HG02884 (cell line): Measurements from ENCODE around the gene LUC7L.
A peak's percentile ranks its signal among the peaks of the same experiment; 100 is the strongest.
"Not testable (repeated sequence)": the region's sequence is repeated elsewhere in the genome, so short reads cannot be mapped to it uniquely, and the experiment has no call there.

Source experiments
- ATAC-seq: cut with Tn5 transposase; IDR thresholded peaks from one replicate; pipeline ENCODE4 v1.9.1; 2021; ENCODE audit warnings: mild to moderate bottlenecking, moderate library complexity; ENCODE audit not compliant: unreplicated experiment

Gene LUC7L, protein sequence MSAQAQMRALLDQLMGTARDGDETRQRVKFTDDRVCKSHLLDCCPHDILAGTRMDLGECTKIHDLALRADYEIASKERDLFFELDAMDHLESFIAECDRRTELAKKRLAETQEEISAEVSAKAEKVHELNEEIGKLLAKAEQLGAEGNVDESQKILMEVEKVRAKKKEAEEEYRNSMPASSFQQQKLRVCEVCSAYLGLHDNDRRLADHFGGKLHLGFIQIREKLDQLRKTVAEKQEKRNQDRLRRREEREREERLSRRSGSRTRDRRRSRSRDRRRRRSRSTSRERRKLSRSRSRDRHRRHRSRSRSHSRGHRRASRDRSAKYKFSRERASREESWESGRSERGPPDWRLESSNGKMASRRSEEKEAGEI

DNA sequence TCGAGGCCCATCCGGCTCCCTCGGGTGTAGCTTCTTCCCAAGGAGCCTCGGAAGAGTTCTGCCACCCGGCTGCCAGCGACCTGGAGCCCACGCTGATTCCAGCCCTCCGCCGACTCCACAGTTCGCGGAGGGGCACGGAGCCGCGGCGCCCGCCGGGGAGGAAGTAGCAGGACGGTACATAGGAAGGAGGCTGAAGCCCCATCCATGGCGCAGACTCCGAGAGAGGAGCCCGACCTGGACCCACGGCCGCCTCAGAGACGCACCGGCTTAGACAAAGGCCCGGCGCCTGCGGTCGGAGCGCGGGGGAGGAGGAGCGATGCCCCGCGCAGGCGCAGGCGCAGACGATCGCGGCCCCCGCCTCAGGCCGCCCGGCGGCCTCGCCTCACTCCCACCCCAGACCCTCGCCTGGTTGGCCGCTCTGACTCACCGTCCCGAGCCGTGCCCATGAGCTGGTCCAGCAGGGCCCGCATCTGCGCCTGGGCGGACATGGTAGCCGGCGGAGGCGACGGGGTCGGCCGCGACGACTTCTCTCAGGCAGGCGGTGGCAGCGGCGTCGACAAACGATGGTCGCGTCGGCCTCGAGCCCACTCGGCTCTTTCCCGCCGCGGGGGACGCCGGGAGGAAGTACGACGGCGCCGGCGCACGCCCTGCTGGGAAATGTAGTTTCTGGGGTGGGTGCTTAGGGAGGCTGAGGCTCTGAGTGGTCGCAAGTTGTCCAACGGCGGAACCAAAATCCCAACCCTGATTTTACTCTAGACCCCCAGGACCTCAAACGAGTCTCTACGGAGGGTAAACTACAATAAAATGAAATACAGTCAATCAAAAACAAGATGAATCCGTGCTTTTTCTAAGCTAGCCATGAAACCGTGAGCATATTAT, at the start of gene LUC7L:
Gene LUC7L (minus strand): TSS at position 598 of the 879 bp plus-strand sequence. CDS start 110 bp downstream, at position 488.
- ATAC-seq, result peak; percentile 80

DNA sequence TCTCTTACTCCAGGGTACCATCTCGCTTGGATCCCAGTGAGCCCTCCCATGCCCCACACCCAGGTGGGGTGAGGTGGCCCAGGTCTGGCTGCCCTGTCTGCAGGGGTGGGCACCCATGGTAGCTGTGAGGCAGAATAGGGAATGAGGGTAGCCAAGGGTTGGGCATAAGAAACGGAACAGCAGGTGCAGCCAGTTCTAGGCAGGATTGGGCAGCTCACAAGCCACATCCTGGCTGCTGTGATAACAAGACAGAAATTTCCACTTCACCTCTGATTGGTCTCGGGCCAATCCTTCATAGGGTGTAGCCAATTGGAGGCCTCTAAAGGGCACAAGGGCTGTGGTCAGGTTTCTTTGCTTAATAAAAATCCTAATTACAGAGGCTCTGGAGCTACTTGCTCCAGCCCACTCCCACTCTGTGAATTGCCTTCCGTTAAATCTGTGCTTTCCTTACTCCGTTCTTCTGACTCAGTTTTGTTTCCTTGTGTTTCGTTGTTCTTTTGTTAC, 49.7 kb upstream of the LUC7L start:
- no peak for ATAC-seq

DNA sequence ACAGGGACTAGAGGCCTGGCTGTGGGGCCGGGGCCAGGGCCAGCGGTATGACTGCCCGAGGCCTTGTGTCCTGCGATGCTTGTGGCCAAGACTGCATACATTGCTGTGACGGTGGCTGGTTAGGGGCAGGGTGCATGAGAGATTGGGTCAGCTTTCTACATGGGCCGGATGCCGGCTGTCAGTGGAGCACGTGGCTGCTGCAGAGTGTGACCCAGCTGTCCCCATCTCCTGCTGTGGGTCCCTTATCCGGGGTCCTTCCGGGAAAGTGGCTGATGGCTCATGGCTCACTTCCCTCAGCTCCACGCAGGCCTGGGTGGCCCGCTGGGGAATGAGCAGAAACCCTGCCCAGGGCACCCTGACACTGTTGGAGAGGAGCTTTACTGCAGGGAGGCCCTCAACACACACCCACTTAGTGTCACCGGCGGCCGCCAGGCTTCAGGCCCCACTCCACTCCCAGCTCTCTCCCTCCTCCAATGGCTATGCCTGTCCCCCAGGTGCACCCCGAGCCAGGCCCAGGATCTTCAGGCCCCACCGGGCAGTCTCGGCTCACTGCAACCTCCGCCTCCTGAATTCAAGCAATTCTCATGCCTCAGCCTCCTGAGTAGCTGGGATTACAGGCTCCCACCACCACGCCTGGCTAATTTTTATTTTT, 47.3 kb upstream of the LUC7L start:
- ATAC-seq, result no peak

DNA sequence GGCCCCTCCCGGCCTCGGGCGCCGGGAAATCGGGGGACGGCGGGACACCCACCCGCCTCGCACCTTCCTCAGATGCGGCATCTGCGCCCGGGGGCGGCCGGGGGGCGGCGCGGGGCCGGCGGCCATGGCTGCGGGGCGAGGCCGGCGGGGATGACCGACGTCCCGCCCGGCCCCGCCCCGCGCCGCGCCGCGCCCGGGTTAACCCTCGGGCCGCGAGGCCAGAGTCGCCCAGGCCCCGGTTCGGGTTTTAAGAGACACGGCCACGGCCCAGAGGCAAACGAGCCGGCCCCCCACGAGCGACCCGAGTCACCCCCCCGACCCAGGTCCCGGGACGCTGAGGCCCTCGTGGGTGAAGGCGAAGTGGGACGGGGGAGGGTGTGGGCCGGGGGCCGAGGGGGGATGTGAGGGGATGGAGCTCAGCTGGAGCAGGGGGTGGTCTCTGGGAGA, 46.6 kb upstream of the LUC7L start, which contains the start of gene RGS11:
Gene RGS11 (minus strand): TSS at position 159 of the 447 bp plus-strand sequence. CDS start 33 bp downstream, at position 126.
- ATAC-seq, result no peak

DNA sequence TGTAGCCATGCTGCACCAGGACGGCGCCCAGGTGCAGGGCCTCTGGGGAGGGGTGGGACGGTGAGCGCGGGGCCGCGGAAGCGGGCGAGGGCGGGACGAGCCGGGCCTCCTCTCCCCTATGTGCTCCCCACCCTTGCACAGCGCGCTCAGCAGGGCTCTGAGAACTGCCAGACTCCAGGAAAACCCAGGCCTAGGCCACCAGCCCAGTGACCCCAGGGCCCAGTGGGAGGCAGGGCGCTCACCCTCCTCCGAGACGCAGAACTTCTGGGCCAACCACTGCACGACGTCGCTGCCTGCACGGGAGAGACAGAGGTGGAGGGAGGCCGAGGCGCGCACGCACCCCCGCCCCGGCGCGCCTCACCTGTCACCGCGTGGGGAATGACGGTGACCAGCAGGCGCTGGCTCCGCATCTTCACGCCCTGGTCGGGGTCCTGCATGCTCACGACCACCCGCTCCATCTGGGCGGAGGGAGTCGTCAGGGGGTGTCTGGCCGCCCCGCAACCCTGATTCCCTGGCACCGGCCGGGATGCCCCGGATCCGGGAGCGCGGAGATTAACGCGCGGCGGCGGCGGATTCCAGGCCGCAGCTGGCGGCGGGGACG, 45.9 kb upstream of the LUC7L start:
- no peak for ATAC-seq

DNA sequence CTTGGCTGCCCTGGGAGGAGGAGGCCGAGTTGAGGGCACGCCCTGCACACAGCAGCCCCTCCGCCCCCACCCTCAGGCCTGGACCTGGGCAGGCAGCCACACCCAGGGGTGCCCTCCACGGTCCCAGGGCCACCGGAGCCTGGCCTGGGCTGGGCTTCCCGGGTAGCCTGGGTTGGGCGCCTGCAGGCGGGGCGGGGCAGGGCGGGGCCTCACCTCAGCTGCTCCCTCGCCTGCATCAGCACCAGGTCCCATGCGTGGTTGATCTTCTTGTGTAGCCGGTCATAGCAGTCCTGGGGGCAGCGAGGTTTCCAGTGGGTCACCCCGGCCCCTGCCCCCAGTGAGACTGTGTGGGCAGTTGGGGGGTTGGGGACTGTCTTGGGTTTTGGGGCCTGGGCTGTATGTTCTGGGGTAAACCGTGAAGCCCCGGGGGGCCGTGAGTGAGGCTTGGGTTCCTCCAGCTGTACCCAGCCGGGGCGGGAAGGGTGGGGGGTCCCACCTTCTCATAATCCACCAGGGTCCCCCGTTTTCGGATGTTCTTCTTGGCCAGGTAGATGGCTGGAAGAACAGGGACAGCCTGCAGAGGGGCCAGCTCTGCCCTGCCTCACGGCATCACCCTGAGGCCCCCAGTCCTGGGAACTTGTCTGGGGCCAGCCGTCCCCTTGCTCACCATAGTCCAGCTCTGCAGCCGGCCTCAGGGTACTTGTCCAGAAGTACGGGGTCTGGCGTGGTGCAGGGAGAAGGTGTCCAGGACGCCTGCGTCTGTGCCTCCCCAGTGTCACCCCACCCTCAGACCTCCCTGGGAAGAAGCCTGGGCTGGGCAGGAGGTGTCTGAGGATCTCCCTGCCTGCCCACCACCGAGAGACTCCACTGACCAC, 44.5 kb upstream of the LUC7L start:
- no peak for ATAC-seq

DNA sequence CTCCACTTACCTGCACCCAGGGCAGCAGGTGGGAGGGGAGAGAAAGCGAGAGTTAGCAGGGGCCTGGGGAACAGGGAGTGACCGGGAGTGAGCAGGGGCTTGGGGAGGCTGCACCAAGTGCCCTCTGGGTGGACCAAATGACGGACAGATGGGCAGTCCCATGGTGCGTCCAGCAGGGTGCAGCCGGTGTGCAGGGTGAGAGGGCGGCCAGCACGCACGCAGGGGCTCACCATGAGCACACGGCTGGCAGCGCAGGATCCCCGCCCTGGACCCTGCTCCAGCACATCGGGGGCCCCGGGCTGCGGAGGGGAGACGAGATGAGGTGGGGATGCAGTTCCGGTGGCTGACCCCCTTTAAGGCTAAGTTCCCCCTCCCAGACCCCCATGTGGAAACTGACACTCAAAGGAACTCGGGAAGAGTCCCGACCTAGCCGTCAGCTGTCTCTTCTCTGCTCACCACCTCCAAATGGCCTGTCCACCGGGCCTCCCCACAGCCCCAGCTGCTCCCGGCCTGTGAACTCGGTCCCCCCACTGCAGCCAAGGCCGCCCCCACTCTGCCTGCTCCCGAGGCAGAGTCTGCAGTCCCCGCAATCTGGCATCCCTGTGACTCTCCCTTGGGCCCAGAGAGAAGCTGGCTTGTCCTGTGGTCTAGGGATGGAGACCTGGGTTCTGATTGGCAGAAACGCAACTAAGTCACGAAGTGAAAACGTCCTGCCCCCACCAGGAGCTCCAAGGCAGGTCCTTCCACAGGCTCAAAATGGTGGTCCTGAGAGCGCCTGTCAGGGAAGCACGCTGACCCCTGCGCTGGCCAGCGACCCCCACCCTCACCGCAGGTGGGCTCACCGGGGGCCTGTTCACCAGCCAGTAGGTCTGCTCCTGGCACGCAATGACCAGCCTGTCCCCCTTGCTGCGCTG, 43.6 kb upstream of the LUC7L start:
- ATAC-seq, result no peak

DNA sequence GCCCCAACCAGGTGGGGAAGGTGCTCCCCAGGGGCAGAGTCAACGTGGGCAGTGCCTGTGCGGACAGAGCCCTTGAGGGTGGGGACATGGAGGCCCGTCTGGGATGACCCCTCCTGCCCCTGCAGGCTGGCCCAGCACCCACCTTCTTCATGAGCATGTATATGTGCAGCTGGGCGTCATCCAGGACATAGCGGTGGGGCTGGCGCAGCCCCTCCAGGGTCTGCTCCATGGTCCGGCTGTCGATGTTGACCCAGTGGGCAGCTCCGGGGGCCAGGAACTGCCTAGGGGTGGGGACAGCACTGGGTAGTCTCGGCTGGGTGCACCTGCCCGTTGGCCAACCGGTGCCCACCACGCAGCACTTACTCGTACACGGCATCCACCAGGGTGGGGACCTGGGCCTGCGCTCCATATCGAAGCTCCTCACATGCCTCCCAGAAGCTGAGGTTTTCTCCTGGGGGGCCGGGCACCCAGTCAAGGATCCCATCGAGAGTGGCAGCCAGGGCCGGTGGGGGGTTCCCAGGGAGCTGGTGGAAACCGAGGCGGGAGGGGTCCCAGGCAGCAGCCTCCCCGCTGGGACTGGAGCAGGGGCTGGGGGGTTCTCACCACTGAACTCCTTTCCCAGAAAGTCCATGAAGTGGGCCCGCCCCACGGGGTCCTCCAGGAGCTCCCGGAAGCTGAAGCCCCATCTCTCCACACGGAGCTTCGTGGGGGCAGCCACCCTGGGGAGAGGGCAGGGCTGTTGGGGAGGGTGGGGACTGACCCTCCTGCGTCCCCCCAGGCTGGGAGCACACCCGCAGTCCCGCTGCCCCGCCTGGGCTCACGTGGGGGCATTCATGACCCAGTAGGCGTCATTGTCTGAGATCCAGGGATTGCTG, 41.4 kb upstream of the LUC7L start:
- no peak for ATAC-seq

DNA sequence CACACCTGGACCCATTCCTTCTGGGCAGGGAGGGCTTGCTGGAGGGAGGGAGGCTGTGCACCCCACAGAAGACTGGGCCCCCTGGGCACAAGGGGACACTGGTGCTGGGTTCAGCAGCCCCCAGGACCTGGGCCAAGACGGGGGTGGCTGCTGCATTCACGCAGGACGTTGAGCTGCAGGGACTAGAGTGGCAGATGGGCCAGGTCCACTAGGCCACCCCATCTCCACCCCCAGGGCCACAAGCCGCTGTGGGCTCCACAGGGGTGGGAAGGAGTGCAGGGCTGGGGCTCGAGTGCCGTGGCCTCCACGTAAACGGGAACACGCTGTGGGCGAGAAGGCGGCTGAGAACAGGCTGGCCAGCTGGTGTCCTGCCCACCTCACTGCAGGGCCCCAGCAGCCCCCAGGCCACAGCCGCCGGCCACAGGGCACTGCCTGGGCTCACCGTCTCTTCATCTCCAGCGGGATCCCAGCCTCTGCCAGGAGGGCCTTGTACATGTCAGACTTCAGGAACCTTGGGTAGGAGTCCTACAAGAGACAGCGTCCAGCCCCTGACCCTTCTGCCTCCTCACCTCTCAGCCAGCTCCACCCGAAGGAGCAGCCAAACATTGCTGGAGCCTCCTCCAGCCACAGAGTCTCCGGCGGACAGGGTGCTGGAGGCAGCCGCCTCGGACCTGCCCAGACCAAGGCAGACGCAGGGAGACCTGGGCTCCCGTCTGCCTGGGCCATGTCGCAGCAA, 40.0 kb upstream of the LUC7L start:
- no peak for ATAC-seq

DNA sequence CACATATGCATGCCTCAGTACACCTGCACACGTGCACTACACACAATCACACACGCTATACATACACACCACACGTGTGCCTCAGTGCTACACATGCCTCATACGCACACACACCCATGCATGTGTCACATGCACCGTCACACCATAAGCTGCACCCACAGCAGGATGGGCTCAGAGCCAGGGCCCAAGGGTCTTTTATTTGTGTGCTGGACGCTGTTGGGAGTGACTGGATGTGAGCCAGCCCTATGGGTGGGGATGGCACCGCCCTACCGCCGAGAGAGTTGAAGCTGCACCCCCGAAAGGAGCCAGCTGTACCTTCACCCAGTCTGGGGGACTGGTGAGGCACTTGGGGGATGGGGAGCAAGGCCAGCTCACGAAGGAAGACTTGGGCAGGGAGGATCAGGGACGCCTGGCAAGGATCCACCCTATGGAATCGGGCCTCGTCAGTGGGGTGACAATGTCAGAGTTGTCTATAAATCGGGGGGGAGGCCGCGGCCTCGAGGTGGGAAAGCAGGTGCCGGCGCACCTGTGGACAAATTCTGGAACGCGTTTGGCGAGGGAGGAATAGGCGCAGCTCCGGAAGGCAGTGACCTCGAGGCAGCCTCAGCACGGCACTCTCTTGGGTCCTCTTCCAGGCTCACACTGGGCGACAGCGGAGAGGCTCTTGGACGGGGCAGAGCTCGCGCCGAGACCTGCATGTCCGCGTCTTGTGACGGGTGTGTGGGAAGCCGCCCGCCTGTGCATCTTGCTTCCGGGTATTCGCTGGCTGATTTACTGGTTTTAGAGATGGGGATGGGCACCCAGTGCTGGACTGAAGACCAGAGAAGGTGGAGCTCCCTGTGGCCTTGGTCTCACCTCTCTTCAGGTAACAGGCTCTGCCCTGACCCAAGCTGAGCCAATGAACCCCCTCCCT, 39.1 kb upstream of the LUC7L start:
- no peak for ATAC-seq

DNA sequence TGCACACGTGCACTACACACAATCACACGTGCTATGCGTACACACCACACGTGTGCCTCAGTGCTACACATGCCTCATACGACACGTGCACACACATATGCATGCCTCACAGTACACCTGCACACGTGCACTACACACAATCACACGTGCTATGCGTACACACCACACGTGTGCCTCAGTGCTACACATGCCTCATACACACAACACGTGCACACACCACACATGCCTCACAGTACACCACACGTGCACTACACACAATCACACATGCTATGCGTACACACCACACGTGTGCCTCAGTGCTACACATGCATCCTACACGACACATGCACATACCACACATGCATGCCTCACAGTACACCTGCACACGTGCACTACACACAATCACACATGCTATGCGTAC, 38.3 kb upstream of the LUC7L start:
- ATAC-seq, result not testable (repeated sequence)

DNA sequence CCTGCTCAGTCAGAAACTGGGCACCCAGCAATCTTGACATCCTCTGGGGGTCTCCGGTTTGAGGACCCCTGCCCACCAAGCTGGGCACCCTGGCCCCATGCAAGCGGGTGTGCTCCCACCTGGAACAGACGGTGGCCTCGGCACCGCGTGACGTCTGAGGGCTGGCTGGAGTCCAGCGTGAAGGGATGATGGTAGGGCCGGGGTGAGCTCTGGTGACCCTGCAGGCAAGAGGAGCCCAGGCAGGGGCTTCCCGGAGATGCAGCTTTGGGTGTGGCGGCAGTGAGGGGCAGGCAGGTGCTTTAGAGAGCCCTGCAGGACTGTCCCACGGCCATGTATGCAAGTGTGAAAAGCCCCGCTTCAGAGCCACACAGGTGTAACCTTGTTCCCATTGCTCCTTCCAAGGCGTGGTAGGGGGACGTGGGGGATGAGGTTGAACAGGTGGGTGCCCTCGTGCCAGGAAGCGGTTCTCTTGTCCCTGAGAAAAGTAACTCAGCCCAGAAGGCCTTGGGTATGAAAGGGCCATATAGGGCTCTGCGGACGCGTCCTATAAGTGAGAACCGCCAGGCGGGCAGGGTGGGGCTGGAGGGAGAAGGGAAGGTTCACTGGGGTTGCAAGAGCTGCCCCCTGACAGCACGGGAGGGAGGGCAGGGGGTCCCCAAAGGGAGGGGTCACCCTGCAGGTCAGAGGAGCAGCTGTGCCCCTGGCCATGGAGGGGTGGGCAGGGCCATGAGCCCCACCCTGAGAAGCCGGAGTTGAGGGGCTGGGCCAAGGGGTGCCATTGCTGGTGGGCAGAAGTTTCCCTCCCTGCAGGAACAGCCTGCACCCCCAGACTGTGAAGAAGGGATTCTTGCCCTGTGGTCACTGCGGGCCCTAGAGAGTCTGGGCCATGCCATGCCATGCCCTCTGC, 37.3 kb upstream of the LUC7L start:
- no peak for ATAC-seq

DNA sequence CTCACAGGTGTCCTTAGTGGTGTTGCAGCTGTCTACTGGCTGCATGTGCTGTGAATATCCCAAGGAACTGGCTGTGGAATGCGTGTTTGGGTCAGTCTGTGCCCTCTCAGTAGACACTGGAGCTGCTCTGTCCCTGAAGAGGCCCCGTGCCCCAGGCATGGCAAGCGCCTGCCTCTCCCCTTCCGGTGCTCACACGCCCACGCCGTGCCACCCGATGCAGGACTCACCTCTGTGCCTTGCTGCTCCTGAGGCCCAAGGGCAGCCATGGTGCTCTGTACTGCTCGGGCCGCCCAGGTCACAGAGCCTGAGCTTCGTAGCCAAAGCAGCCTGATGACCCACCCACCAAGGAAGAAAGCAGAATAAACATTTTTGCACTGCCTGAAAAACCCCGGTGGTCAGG, 36.5 kb upstream of the LUC7L start:
- ATAC-seq, result no peak

DNA sequence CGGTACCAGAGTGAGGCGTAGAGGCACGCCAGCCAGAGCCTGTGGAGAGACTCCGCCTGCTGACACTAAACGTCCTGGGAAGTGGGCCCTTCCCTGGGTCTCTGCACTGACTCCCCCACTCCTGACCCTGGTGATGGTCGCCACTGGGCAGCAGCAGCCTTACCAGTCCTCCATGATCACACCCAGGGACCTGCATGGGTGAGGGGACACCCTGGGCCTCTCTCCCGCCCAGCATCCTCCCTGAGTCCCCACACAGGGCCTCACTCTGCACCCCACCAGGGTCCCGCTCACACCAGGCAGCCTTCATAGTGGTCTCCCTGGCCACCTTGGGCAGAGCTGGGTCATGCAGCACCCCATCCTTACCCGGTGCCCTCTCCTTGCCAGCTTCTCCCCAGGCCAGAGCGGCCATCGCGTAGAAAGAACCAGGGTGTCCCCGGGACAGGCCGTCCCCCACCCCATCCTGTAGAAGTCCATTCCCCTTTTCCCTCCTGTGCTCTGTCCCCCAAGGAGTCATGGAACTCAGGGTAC, 35.8 kb upstream of the LUC7L start:
- no peak for ATAC-seq
